ENCODE results near the gene PEX14. TPM values are rescaled to one million over a fixed set of nuclear protein-coding genes. Genes with fewer than 3 reads are reported as not detected.

Gene PEX14
- total RNA-seq, 2 donors from 2014 or later: 17.6 to 24.7 TPM

- no peak for DNase-seq
- intact Hi-C loops (cut with DNase I): no loop called here
- ATAC-seq: no peak
These were observed 199.5 kb downstream of the PEX14 start for GRCh38 chr1:10674222-10674621.

GRCh38 chr1:10674700-10675609 lies 200.2 kb downstream of the PEX14 start:
- intact Hi-C loops (cut with DNase I): loop anchor here in 1 of 2 donors (5.0 kb wide), 1 partner anchor 122 kb away; the partner anchor contains the start of gene CASZ1
- ATAC-seq: peak in 1 of 2 donors; percentile 9
- no peak for DNase-seq

GRCh38 chr1:10675813-10676212 lies 201.1 kb downstream of the PEX14 start:
- intact Hi-C loops (cut with DNase I): loop anchor here in 1 of 2 donors (5.0 kb wide), 1 partner anchor 121 kb away; the partner anchor contains the start of gene CASZ1
- ATAC-seq: no peak
- DNase-seq: no peak

GRCh38 chr1:10676963-10677362 lies 202.2 kb downstream of the PEX14 start:
- DNase-seq (no peak), ATAC-seq (no peak)
- intact Hi-C loops (cut with DNase I): loop anchor here in 1 of 2 donors (5.0 kb wide), 1 partner anchor 120 kb away; the partner anchor contains the start of gene CASZ1

DNA sequence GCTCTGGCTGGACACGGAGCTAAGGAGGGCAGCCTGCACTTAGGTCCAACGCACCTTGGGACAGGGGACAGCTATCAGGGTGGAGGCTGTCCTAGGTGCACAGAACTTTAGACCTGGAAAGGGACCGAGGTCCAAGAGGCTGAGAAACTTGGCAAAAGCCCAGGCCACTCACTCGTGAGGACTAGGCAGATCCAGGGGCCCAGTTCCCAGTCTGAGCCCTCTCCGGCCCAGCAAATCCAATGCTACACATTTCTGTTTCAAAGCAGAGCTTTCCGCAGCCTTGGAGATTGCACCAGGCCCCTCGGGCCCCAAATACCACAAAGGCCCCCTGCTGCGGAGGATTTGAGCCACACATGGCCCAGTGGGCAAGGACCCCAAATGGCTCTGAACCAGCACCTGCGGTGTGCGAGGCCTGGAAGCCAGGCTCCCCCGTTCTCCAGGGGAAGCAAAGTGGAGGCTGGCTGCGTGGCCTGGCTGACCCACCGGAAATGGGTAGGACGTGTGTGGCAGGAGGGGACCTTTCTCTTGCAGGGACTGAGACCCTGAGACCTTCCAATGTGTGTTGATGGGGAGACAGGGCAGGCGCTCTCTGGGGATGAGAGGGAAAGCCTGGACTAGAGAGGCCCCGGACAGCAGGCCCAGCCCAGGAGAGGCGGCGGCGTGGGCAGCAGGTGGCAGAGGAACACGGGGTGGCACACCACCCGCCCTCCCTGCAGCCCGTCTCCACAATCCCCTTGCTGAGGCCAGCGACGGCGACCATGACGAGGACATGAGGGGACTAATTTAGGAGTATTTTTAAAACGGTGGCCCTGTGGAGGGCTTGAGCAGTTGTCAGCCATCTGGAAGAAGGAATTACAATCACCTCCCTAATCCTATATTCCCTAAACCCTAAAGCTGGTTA lies 203.0 kb downstream of the PEX14 start:
- peak; percentile 52 for DNase-seq
- intact Hi-C loops (cut with DNase I): loop anchor here in 1 of 2 donors (5.0 kb wide), 1 partner anchor 120 kb away; the partner anchor contains the start of gene CASZ1
- ATAC-seq: peak; percentile 7 to 28

GRCh38 chr1:10678402-10678801 lies 203.7 kb downstream of the PEX14 start:
- ATAC-seq (no peak), DNase-seq (no peak)
- intact Hi-C loops (cut with DNase I): loop anchor here in 1 of 2 donors (5.0 kb wide), 1 partner anchor 119 kb away; the partner anchor contains the start of gene CASZ1

- intact Hi-C loops (cut with DNase I): loop anchor here in 1 of 2 donors (5.0 kb wide), 1 partner anchor 118 kb away; the partner anchor contains the start of gene CASZ1
- ATAC-seq: no peak
- DNase-seq: no peak
These were observed 204.1 kb downstream of the PEX14 start for GRCh38 chr1:10678852-10679251.

DNA sequence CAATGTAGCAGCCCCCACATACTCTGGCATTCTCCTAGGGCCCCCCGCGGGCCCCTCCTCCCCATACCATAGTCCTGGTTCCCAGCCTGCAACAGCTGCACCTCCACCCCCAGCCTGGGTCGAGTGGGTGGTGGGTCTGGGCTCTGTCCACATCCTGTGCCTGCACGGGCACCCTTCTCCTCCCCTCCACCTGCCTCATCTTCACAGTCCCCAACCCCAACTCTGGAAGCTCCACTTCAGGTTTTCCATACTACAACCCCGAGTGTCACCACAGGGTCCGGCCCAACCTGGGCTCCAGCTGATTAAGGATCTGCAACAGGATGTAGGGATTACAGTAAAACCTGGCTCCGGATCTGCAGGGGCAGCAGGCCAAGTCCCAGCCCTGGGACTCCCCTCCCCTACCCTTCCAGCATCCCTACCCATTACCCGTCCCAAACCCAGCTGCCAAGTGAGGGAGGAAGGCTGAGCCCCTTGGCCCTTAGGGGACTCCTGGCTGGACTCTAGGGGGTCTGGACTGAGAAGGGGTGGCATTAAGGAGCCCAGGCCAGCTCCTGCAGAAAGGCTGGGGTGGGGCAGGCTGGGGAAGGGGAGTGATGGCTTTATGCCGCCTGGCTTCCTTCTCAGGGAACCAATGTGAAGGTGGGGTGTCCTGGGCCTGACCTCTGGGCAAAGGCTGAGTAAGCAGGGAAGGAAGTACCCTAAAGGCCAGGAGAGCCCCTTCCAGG lies 204.9 kb downstream of the PEX14 start:
- DNase-seq (no peak), ATAC-seq (peak; percentile 2 to 9)
- intact Hi-C loops (cut with DNase I): loop anchor here in 1 of 2 donors (5.0 kb wide), 1 partner anchor 118 kb away; the partner anchor contains the start of gene CASZ1

Other genes with a start within 250 kb of the PEX14 start
- 10 to 100 TPM; 58.8 to 65.5 TPM for gene PGD, start 75.9 kb upstream of the PEX14 start, total RNA-seq
- 1 to 10 TPM; 4.1 to 5.0 TPM for gene CENPS, start 44.5 kb upstream of the PEX14 start, total RNA-seq
- gene CORT, start 24.9 kb upstream of the PEX14 start, total RNA-seq: not detected
- gene DFFA, start 2.4 kb upstream of the PEX14 start, total RNA-seq: 10 to 100 TPM; 26.1 to 28.3 TPM